GM21381 (cell line): ENCODE results near the gene DAW1.
"Not testable (repeated sequence)": the region's sequence is repeated elsewhere in the genome, so short reads cannot be mapped to it uniquely, and the experiment has no call there.

Experiments used
- ATAC-seq: cut with Tn5 transposase; IDR thresholded peaks from one replicate; pipeline ENCODE4 v1.9.1; 2021; ENCODE audit warnings: mild to moderate bottlenecking, moderate library complexity; ENCODE audit not compliant: unreplicated experiment

DAW1 gene

DNA sequence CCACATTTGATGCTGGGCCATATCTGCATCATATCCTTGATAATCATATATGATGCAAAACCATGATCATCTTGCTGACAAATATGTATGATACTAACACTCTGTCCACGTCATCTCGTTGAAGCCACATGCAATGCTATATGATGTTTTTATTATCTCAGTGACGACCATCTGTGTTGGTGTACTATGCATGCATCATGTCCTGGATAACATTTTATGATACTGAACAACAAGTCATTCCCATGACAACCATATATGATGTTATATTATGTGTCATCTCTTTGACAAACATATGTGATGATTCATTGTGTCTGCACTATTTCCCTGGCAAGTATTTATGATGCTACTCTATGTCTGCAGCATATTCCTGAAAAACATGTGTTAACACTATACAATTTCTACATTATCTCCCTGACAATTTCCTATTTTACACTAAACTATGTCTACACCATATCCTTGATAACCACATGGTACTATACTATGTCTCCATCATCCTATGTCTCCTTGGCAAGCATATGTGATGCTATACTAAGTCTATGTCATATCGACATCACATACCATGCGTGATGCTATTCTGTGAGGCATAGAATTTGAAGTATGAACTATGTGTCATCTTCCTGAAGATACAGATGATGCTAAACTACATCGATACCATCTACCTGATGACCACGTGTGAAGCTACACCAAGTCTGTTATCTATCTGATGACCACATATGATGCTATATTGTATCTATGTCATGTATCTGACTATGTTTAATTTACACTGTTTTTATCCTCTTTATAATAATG is 37.0 kb downstream of the DAW1 start:
- ATAC-seq: no peak

DNA sequence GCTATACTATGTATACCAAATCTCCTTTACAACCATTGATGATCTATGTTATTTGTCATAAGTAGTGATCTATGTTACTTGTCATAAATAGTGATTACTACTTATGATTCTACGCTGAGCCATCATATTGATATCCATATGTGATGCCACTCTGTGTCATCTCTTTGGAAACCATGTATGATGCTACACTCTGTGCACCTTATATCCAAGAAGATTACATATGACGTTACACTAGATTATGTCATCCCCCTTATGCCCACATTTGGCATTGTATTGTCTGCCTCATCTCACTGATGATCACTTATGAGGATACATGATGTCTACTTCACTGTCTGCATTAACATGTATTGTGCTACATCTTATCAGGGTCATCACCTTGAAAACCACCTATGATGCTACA is 42.9 kb downstream of the DAW1 start:
- no peak for ATAC-seq

- ATAC-seq: no peak
Observed at GRCh38 chr2:227921648-227922047, 50.2 kb downstream of the DAW1 start.

DNA sequence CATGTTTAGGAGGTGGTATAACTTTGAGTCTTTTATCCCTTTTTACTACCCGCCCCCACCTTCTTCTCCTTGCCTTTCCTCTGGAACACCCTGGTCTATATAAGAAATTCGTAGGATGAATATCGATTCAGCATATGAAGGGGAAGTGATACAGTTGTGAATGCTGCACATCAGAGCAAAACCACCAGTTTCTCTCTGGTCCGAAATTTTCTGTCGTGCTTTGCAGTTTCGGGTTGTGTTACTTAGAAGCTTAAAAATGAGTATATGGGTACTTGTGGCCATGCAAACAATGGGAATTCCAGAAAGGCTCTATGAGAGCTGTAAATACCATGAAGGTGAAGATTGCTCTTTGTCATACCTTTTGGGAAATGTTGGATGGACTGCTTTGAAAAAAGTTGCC is 60.6 kb downstream of the DAW1 start:
- ATAC-seq: no peak

- ATAC-seq: no peak
Observed at GRCh38 chr2:227932403-227932802, 61.0 kb downstream of the DAW1 start.

DNA sequence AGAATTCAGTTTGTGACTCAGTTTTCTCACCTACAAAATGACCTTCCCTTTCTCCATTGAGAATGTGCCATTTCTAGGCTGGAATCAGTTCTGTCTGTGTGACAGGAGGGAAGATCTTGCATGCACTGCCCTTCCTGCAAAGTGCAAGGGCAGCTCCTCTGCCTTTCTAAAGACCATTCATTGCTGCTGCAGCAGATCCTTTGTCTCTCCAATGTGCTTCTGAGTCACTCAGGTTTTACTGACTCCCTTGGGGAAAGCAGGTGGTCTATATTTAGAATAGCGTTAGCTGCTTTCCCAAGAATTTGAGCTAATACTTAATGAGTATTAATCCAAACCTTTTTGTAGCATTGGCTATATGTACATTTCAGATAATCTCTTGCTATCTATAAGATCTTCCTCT is 62.5 kb downstream of the DAW1 start:
- ATAC-seq: no peak

- not testable (repeated sequence) for ATAC-seq
Observed at GRCh38 chr2:227936249-227936648, 64.8 kb downstream of the DAW1 start.

GRCh38 chr2:227939271-227940027 is 68.0 kb downstream of the DAW1 start:
- ATAC-seq: no peak

DNA sequence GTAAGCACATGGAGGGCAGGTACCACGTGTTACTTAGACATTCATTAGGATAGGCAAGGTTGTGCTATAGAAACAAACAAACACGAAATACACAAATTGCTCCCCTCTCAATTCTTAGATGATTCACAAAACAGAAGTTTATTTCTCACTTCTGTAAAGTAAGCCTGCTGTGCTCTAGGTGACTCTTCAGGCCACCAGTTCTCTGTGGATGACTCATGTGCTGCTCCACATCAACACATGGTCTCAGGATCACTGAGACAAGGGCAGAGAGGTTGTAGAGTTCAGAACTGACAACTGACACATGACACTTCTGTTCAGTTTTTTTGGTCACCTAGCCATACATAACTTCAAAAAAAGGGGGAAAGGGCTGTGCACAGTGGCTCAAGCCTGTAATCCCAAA is 70.6 kb downstream of the DAW1 start:
- no peak for ATAC-seq

- ATAC-seq: no peak
Observed at GRCh38 chr2:227942965-227943364, 71.5 kb downstream of the DAW1 start.

DNA sequence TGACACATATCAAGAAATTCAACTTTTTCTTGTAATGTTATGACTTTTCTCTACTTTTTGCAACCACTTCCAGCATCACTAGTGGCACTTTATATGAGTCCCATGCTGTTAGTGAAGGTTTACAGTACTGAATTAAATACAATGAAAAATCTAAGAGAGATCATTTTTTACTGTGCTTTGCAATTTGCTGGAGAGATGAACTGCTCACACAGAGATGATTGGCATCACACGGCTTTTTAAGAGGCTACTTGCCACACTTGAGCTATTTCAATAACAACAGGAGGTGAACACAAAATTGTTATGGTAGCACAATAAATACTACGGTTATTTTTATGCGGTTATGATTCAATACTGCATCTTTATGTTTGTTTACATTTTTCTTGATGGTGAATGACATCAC is 88.9 kb downstream of the DAW1 start:
- ATAC-seq: no peak

DNA sequence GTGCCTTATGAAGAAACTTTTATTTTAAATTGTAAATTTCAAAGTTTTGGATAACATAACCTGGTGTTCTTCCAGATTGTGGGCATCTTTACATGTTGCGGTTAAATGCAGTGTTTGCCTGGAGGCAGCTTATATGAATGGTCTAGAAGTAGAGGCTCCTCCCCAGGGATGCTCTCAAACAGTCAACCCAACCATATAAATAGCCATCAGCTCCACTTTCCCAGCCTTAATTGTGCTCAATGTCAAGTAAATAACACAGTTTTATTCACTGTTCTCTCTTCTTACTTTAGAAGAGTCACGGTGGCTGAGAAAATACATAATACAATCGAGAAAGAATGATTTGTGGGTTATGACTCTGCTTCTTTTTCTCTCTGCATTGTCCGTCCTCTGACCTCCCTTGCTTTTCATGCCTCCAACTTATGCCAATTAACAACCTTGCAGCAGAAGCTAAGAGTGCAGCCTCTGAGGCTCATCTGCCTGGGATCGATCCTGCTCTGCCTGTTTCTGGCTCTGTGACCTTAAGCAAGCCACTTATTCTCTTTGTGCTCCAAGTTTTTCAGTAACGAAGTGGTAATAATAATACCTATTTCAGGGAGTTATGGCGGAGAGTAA is 100.3 kb downstream of the DAW1 start:
- ATAC-seq: no peak

DNA sequence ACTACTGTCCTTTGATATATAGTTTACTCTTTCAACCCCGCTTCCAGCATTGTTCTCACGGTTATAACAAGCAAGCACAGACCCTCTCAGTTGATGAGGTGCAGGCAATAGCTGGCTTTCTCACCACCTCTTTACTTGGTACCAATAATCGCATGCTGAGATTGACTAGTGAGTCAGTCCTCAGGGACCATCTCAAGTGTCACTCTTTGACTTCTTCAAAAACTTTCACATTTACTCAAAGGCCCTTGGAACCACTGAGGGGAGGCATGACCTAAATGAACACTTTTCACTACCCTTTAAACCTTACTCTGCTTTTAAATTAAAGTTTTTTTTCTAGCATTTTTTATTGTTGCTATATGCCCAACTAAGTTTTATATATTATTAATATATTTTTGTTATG is 101.8 kb downstream of the DAW1 start:
- ATAC-seq: no peak
